Esophagus squamous epithelium (tissue), 5 donors: ENCODE data around the gene STOML1. TPM values are rescaled to one million over a fixed set of nuclear protein-coding genes. Genes with fewer than 3 reads are reported as not detected.

Source experiments
- DNase-seq: peaks from one replicate; lab custom pipeline; 2025; lab: John Stamatoyannopoulos, UW
- H3K27ac ChIP-seq, 4 donors: fragments of 200-600 bp; sonication (generic); one replicate each; pipeline ENCODE4 v1.5.1; 2016 to 2019; ENCODE audit warnings: mild to moderate bottlenecking in 1 of 4
- H3K27me3 ChIP-seq, 4 donors: fragments of 200-600 bp; sonication (generic); 1 replicate in 3 of 4; 2 replicates in 1 of 4; pipeline versions ENCODE4 v1.5.1 to v1.6.0; 2017 to 2021; ENCODE audit warnings: antibody characterized with exemption in 1 of 4
- H3K36me3 ChIP-seq, 3 donors: fragments of 200-600 bp; sonication (generic); one replicate each; pipeline ENCODE4 v1.5.1; 2016 to 2019
- H3K4me1 ChIP-seq, 3 donors: fragments of 200-600 bp; sonication (generic); one replicate each; pipeline ENCODE4 v1.5.1; 2017 to 2019
- H3K4me3 ChIP-seq, 4 donors: fragments of 200-600 bp; sonication (generic); 1 replicate in 3 of 4; 2 replicates in 1 of 4; pipeline ENCODE4 v1.5.1; 2016 to 2019; ENCODE audit warnings: mild to moderate bottlenecking in 2 of 4, moderate library complexity in 1 of 4
- H3K9me3 ChIP-seq, 3 donors: fragments of 200-600 bp; sonication (generic); one replicate each; pipeline ENCODE4 v1.5.1; 2016 to 2019
- CTCF ChIP-seq, 6 experiments: fragments of 450-650 bp in 4 of 6; fragments of 200-600 bp in 2 of 6; sonication (generic) in 2 of 6; IDR thresholded peaks; one replicate each; pipeline ENCODE4 v1.5.1; 2016 to 2019; ENCODE audit warnings: antibody characterized with exemption in 6 of 6, mild to moderate bottlenecking in 4 of 6, moderate library complexity in 4 of 6
- POLR2A ChIP-seq, 4 donors: fragments of 450-650 bp; IDR thresholded peaks; one replicate each; pipeline ENCODE4 v1.6.1; 2017; ENCODE audit warnings: antibody characterized with exemption in 4 of 4, mild to moderate bottlenecking in 4 of 4, moderate library complexity in 3 of 4
- WGBS, 2 donors: methylation state at CpG; one replicate each; pipeline ENCODE4 v1.1.5; 2018; 5-methylcytosine and 5-hydroxymethylcytosine counted together
- intact Hi-C: fragments of 100-400 bp; cut with DNase I; formaldehyde crosslinking; loops from one replicate; pipeline ENCODE4 v1.15.0; 2022
- total RNA-seq, 4 donors: library from RNA; depleted of rRNA; stranded (reverse); fragments of >200 nt; gene quantifications; one replicate each; pipeline ENCODE4 v1.1.0, GENCODE V29; 2016
- donor health status: DM: yes; HTN: yes; CAD: no.

The STOML1 gene
- total RNA-seq, 4 donors from 2014 or later = 8.3 to 14.8 (median 11.1) TPM

- intact Hi-C loops = no loop called here
- Histone ChIP-seq H3K4me1 (peaks cover 14 to 75% (median 58%) of the 10 kb centered on the region in 3 donors), H3K9me3 (no peaks in the 10 kb centered on the region), H3K27ac (peak overlapping the region in 3 of 4 donors; percentile 57 to 78 (median 57)), H3K4me3 (peak overlapping the region in 1 of 4 donors; percentile 22), H3K27me3 (no peaks in the 10 kb centered on the region), H3K36me3 (peaks cover 0 to 52% (median 12%) of the 10 kb centered on the region in 3 donors)
- no peak for TF ChIP-seq POLR2A (IDR thresholded peaks at IDR 0.05)
- TF ChIP-seq CTCF (IDR thresholded peaks at IDR 0.05) = no peak
- WGBS, 2 donors = 0 to 23% methylated on average over 2 of the region's 2 CpGs
- DNase-seq = no peak
Measured at GRCh38 chr15:74011610-74012009, 19.5 kb upstream of the STOML1 start.

GRCh38 chr15:74010929-74011540, 18.9 kb upstream of the STOML1 start:
- DNase-seq = no peak
- peak overlapping the region in 1 of 4 donors; percentile 22 for H3K4me3 ChIP-seq
- peak overlapping the region in 3 of 4 donors; percentile 57 to 78 (median 57) for H3K27ac ChIP-seq
- peaks cover 14 to 80% (median 63%) of the 10 kb centered on the region in 3 donors for H3K4me1 ChIP-seq
- WGBS, 2 donors = 27 to 73% methylated on average over 1 to 2 of the region's 2 CpGs
- H3K36me3 ChIP-seq = peaks cover 0 to 51% (median 10%) of the 10 kb centered on the region in 3 donors
- no peaks in the 10 kb centered on the region for H3K27me3 ChIP-seq
- TF ChIP-seq POLR2A (IDR thresholded peaks at IDR 0.05) (no peak), CTCF (IDR thresholded peaks at IDR 0.05) (no peak)
- intact Hi-C loops = no loop called here
- no peaks in the 10 kb centered on the region for H3K9me3 ChIP-seq

- no peaks in the 10 kb centered on the region for H3K9me3 ChIP-seq
- H3K27ac ChIP-seq = no peak overlapping the region
- H3K36me3 ChIP-seq = peaks cover 0 to 51% (median 6%) of the 10 kb centered on the region in 3 donors
- H3K4me1 ChIP-seq = peaks cover 14 to 81% (median 70%) of the 10 kb centered on the region in 3 donors
- no peak for DNase-seq
- no peak for TF ChIP-seq POLR2A (IDR thresholded peaks at IDR 0.05)
- TF ChIP-seq CTCF (IDR thresholded peaks at IDR 0.05) = no peak
- 76 to 78% methylated on average over 3 of the region's 3 CpGs for WGBS, 2 donors
- intact Hi-C loops = no loop called here
- H3K27me3 ChIP-seq = no peaks in the 10 kb centered on the region
- no peak overlapping the region for H3K4me3 ChIP-seq
Measured at GRCh38 chr15:74008901-74009300, 16.8 kb upstream of the STOML1 start.

GRCh38 chr15:74007820-74008371, 15.8 kb upstream of the STOML1 start:
- H3K27ac ChIP-seq = peak overlapping the region in 3 of 4 donors; percentile 38 to 58 (median 41)
- peak overlapping the region in 1 of 4 donors; percentile 8 for H3K4me3 ChIP-seq
- H3K4me1 ChIP-seq = peaks cover 14 to 76% (median 68%) of the 10 kb centered on the region in 3 donors
- peaks cover 0 to 61% (median 9%) of the 10 kb centered on the region in 3 donors for H3K36me3 ChIP-seq
- TF ChIP-seq CTCF (IDR thresholded peaks at IDR 0.05) (no peak), POLR2A (IDR thresholded peaks at IDR 0.05) (no peak)
- H3K27me3 ChIP-seq = no peaks in the 10 kb centered on the region
- WGBS, 2 donors = 41 to 64% methylated on average over 4 of the region's 5 CpGs
- H3K9me3 ChIP-seq = no peaks in the 10 kb centered on the region
- intact Hi-C loops = no loop called here
- no peak for DNase-seq
